ENCODE results near the gene KCNN3.

KCNN3 gene

GRCh38 chr1:154860156-154860870 lies 9.8 kb downstream of the KCNN3 start:
- DNase-seq (ENCODE audit: low spot score): no peak

- no peak for DNase-seq (ENCODE audit: low spot score)
These were observed 10.3 kb downstream of the KCNN3 start for GRCh38 chr1:154859786-154860155.

- no peak for DNase-seq (ENCODE audit: low spot score)
These were observed 10.8 kb downstream of the KCNN3 start for GRCh38 chr1:154859151-154859785.

GRCh38 chr1:154857441-154858215 lies 12.5 kb downstream of the KCNN3 start:
- no peak for DNase-seq (ENCODE audit: low spot score)

GRCh38 chr1:154857022-154857421 lies 13.1 kb downstream of the KCNN3 start:
- no peak for DNase-seq (ENCODE audit: low spot score)

GRCh38 chr1:154856544-154856943 lies 13.5 kb downstream of the KCNN3 start:
- DNase-seq (ENCODE audit: low spot score): no peak

GRCh38 chr1:154856049-154856448 lies 14.0 kb downstream of the KCNN3 start:
- no peak for DNase-seq (ENCODE audit: low spot score)

GRCh38 chr1:154855186-154855851 lies 14.8 kb downstream of the KCNN3 start:
- DNase-seq (ENCODE audit: low spot score): no peak

GRCh38 chr1:154852845-154853244 lies 17.2 kb downstream of the KCNN3 start:
- DNase-seq (ENCODE audit: low spot score): no peak

GRCh38 chr1:154851392-154852177 lies 18.5 kb downstream of the KCNN3 start:
- DNase-seq (ENCODE audit: low spot score): no peak

GRCh38 chr1:154849645-154850131 lies 20.4 kb downstream of the KCNN3 start:
- DNase-seq (ENCODE audit: low spot score): no peak

GRCh38 chr1:154848983-154849382 lies 21.1 kb downstream of the KCNN3 start:
- no peak for DNase-seq (ENCODE audit: low spot score)

GRCh38 chr1:154847891-154848290 lies 22.2 kb downstream of the KCNN3 start:
- DNase-seq (ENCODE audit: low spot score): no peak

GRCh38 chr1:154846565-154847442 lies 23.3 kb downstream of the KCNN3 start:
- no peak for DNase-seq (ENCODE audit: low spot score)

GRCh38 chr1:154845879-154846278 lies 24.2 kb downstream of the KCNN3 start:
- no peak for DNase-seq (ENCODE audit: low spot score)

- DNase-seq (ENCODE audit: low spot score): no peak
These were observed 24.9 kb downstream of the KCNN3 start for GRCh38 chr1:154845174-154845573.

GRCh38 chr1:154844297-154844681 lies 25.8 kb downstream of the KCNN3 start:
- DNase-seq (ENCODE audit: low spot score): no peak

- DNase-seq (ENCODE audit: low spot score): no peak
These were observed 26.3 kb downstream of the KCNN3 start for GRCh38 chr1:154843636-154844296.

GRCh38 chr1:154842635-154843034 lies 27.4 kb downstream of the KCNN3 start:
- DNase-seq (ENCODE audit: low spot score): no peak

GRCh38 chr1:154841384-154841783 lies 28.7 kb downstream of the KCNN3 start:
- no peak for DNase-seq (ENCODE audit: low spot score)

All from LoVo (cell line).